Kidney glomerular epithelial cell (primary cell): ENCODE data around the gene AQP12B.

ENCODE experiments used
- DNase-seq: peaks from one replicate; lab custom pipeline; 2025; lab: John Stamatoyannopoulos, UW

The AQP12B gene

DNA sequence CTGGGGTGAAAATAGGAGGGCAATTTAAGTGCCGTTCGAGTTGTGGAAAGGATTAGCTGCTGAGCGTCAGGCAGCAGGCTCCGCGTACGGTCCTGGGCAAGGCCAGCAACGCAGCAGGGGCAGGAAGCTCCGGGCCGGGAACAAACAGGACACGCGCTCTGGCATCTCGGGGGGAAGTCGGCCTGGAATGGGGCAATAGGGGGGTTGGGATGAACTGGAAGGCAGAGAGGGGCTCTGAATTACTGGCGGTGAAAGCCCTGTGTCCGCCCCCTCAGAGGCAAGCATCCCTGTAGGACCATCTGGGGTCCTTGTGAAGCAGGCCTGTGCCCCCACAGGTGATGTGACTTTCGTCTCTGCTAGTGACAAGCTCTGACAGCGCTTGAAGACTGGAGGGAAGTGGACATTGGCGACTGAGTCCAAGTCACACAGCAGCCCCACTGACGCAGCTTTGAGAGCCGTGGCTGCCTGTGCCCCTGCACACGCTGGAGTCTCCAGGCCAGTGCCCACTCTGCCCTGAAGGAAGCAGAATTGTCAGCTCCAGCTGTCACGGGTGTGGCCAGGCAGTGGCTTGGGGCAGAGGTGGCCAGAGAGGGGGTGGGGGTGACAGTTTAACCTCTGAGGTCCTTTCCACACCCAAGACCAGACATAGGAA is 35.1 kb downstream of the AQP12B start:
- DNase-seq: no peak

DNA sequence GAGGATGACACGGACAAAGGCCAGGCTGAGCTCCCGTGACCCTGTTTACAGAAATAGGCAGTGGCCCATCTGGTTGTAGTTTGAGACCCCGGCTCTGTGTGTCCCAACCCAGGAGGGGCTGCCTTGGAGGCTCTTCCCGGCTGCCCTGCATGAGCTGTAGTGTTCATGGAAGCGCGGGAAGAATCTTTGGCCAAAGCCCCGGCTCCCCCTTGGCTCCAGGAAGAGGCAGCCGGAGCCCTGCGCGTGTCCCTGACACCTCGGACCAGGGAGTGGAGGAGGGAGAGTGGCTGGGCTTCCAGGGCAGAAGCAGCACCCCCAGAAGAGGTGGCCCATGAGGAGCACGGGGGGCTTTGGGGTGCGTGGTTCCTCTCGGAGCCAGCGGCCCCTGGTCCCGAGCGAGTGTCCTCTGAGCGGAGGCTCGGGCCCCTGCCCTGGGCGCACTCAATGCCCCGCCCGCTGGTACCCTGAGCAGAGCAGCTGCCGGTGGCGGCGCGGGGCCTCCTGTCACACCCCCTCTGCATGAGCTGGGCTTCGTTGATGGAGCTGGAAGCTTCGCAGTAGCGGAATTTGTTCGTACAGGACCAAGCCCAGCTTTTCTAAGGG is 35.7 kb downstream of the AQP12B start:
- no peak for DNase-seq

GRCh38 chr2:240646176-240646899 is 36.3 kb downstream of the AQP12B start:
- DNase-seq: no peak

DNA sequence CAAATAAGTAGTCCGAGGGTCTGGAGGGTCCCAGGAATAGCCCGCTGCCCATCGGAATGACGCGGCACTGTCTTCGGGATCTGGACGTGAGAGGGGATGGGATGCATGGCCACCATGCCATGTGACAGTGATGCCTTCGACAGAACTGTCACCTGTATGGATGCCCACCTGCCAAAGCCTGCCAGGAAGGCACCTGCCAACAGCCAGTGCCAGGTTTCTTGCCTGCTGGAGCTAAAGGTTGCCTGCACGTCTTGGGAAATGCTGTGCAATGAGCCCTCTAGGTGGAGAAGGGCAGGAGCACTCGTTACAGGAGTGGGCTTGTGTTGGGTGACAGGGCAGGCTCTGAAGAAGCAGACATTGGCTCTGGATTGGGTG is 36.9 kb downstream of the AQP12B start:
- no peak for DNase-seq

GRCh38 chr2:240645346-240645745 is 37.3 kb downstream of the AQP12B start:
- no peak for DNase-seq

DNA sequence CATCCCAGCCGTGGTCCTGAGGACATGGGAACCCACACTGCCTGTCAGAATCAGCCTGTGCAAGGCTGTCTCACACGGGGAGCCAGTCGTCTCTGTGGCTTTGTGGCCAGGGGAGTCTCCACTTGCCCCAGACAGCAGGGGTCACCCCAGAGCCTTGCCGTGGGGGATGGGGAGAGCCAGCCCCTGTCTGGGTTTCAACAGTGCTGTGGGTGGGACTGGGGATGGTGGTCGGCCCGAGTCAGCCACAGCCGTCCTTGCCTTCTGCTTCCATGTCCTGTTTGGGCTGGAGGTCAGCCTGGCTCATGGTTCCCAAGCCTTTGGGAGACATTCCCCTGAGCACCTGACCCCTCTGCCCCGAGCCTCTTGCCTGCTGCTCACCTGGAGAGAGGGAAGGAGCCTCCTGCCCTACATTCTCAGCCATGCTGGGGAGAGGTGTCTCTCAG is 37.8 kb downstream of the AQP12B start:
- no peak for DNase-seq

- no peak for DNase-seq
Observed at GRCh38 chr2:240644171-240644651, 38.5 kb downstream of the AQP12B start.

GRCh38 chr2:240643811-240644150 is 38.9 kb downstream of the AQP12B start:
- no peak for DNase-seq

GRCh38 chr2:240643093-240643810 is 39.4 kb downstream of the AQP12B start:
- no peak for DNase-seq

DNA sequence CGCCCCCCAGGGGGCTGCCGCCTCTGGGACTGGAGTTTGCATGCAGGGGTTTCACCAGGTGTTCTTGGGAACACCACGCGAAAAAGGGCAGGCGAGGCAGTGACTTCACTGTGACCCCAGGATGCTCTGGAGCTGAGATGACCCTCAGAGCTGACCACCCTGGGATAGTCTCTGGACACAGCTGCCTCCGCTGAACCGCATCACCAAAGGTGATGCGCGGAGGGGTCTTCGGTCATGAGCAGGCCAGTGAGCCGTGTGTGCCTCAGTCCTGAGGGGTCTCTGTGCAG is 39.9 kb downstream of the AQP12B start:
- no peak for DNase-seq

- no peak for DNase-seq
Observed at GRCh38 chr2:240642061-240642805, 40.5 kb downstream of the AQP12B start.

- DNase-seq: peak; percentile 33
Observed at GRCh38 chr2:240640939-240641338, 41.7 kb downstream of the AQP12B start.

GRCh38 chr2:240639566-240639965 is 43.1 kb downstream of the AQP12B start:
- DNase-seq: no peak

GRCh38 chr2:240638512-240639160 is 44.0 kb downstream of the AQP12B start:
- no peak for DNase-seq

DNA sequence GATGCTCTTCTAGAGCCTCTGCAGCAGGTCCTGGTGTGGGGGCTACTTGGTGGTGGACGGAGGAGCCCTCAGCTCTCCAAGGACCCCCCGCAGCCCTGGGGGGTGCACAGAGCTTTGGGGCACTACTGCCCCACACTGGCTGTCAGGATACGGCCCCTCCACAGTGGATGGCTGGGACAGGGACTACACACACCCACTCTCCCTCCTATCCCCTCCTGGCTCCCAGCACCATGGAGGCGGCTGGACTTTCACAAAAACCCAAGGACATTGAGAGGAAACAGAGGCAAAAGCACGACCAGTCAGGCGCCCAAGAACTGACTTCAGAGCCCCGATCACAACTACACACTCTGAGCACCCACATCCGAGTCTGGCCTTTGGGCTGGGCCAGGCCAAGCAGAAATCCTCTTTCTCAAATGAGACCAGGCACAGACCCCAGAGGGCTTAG is 44.8 kb downstream of the AQP12B start:
- no peak for DNase-seq

DNA sequence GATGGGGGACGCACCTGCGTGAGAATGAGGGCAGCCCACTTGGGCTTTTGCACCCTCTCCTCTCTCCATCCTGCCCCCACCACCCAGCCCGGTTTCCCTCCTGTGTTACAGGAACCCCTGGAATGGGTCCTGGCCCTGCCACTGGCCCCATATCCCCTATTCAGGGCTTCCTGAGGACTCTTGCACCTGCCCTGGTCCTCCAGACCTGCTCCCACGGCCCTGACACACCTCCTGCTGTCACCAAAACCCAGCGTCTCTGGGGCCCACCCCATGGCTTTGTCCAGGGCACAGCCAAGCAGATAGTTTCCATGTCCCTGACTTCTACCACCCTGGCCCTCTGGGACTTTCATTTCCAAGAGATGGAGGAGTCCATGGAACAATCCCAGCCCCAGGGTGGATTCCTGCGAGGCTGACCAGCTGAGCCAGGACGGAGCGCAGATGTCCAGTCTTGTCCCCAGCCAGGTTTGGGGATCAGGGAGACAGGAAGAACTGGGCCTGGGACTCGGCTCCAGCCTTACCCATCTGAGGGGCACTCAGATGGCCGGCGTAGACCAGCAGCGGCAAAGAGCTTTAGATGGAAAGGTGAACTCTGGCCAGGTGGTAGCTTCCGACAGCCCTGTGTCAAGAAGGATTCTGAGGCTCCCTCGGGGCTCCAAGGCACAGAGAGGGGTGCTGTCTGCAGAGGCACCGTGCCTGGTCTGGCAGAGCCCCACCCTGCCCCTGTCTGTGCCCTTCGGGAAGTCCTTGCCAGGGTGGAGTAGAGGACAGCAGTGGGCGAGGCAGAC is 45.4 kb downstream of the AQP12B start:
- no peak for DNase-seq

GRCh38 chr2:240636563-240637115 is 46.0 kb downstream of the AQP12B start:
- DNase-seq: no peak

GRCh38 chr2:240635998-240636547 is 46.6 kb downstream of the AQP12B start:
- no peak for DNase-seq

GRCh38 chr2:240635121-240635997 is 47.3 kb downstream of the AQP12B start:
- no peak for DNase-seq
